Activated T-cell treated with anti-CD3 and anti-CD28 coated beads for 24 hours (primary cell): ENCODE data around the gene HOXB1.

Experiments
- DNase-seq: peaks from one replicate; pipeline ENCODE4 v3.0.0-alpha.2; 2020; ENCODE audit warnings: low read depth

Gene HOXB1

DNA sequence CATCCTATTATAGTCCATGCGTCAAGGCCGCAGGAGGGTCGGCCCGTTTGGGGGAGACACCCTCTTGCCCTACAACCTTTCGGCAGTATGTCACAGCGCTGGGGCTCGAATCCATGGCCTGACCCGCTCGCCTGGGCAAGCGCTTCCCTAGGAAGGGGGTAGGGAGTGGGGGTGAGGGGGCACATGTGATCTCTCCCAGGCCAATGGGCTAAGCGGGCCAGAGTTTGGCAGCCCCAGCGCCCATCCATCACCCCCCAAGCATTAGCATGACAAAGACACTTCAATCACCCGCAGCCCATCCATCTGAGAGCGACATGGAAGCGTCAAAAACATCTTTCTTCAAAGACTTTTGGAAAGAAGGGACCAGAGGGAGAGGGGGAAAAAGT is at the start of gene HOXB1:
Gene HOXB1 (minus strand): TSS at position 125 of the 386 bp plus-strand sequence. CDS start 107 bp downstream, at position 18.
- no peak for DNase-seq

DNA sequence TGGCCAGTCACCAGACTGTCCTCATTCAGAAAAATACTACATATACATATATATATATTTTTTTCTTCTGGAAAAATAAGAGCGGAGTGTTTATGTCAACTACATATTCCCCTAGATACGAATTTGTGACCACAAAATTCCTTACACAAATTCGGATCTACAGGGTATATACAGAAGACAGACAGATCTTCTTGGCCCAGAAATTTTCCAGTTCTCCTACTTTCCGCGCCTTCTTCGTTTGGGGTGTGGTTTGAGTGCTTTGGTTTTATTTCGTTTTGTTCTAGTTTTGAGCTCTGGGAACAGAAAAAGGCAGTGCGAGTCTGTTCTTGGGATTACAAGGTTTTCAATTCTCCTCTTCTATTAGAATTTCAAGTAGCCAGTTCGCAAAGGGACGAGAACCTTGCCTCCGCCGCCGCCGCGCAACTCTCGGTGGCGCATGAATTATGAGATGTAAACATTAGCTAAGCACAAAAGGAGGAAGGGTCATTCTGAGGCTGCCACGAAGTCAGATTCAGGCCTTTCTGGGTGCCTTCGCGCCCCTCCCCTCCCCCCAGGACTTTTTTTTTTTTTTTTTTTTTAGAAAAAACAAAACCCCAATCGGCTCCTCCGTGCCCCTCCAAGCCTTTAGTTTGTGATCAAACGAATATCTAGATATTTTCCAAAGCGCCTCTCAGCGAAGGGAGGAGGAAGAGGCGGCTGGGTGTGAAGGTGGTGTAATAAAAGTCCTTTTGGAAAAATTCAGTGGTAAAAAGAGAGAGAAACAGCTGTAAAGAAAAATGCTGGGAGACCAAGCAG is 49.1 kb upstream of the HOXB1 start:
- DNase-seq, result no peak

GRCh38 chr17:48579471-48579759 is 48.6 kb upstream of the HOXB1 start:
- DNase-seq, result no peak

DNA sequence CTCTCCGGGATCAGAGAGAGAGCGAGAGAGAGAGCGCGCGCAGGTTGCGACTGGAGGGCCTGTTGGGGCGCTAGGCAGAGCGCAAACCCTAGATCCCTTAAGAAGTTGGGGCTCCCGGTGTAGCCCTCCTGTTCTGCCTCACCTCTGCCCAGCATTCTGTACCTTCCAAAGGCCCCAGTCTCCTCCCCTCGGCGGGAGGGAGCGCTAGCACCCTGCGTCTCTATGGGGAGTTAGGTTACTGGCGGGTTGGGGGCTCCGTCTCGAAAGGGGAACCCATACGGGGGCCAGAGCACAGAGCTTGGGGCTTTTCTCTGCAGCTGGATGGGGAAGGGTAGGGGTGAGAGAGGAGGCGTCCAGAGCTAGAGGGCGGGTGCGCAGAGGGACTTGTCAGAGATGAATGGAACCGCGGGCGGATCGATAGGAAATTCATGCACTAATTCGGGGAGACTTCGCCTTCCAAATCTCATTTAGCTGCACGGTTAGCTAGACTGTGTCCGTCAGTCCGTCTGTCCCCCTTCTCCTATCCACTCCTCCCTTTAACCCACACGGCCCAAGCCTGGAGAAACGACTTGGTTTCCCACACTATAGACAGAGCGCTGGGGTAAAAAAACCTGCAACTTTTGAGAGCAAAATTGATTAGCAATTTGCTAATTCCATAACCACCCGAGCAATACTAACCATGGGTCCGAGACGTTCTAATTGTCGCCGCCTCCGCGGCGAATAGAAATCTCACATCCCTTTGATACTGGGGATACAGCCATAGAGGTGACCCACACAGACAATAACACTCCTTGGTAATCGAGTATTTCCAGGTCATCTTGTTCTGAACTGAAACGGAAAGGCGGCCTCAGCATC is 48.0 kb upstream of the HOXB1 start:
- DNase-seq, result no peak

- peak; percentile 55 for DNase-seq
These were observed 47.3 kb upstream of the HOXB1 start, which contains the start of gene HOXB4 for GRCh38 chr17:48577946-48578615. TSS of gene HOXB4 (minus strand) at chr17:48578350. CDS start at chr17:48578319, 31 bp downstream.

DNA sequence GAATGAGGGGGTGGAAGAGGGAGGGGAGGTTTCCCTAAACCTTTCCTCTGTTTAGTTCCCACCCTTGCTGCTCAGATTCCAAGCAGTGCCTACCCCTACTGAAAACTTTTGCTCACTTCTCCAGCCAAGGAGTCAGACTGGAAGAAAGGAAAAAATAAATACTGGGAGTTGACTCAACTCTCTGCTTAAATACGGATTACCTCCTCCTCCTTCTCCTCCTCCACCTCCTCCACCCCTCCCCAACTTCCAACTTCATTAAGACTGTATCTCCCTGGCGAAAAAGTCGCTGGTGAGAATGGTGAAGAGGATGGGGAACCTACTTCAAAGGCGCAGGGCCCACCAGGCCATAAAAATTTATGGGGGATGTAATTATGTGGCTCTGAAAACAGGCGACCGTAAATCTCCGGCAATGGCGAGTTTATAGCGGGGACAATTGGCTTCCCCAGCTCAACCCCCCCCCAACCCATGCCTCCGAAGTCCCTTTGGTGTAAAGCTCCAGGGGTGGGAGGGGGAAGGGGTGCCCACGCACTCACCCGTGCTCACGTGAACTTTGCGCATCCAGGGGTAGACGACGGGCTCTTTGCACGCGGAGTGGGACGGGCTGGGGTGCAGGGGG is 46.6 kb upstream of the HOXB1 start:
- DNase-seq, result no peak

DNA sequence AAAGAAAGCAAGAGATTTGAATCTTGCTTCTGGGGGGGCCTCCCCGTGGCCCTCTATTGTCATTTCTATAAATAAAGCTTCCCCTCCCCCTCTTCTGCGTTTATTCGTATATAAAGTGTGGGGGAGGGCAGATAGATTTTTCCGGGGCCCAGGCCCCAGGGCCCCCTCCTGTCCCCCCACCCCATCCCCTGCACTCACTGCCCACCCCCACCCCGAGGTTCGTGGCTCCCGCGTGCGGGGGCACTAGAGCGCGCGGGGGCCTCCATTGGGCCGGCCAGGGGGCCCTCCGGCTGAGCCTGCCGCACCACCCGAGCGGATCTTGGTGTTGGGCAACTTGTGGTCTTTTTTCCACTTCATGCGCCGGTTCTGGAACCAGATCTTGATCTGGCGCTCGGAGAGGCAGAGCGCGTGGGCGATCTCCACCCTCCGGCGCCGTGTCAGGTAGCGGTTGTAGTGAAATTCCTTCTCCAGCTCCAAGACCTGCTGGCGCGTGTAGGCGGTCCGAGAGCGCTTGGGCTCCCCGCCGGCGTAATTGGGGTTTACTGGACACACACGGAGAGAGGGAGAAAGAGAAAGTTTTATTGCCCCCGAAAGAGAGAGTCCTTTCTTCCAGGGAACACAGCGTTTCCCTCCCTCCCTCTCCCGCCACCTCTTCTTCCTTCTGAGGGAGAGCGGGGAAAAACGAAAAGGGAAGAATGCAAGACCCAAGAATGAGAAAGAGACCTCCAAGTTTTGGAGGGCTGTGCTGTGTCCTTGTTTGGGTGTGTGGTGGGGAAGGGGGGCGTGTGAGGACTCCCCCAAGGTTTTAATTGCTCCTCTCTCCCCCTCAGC is 45.9 kb upstream of the HOXB1 start:
- no peak for DNase-seq

GRCh38 chr17:48575673-48576478 is 45.1 kb upstream of the HOXB1 start:
- no peak for DNase-seq

DNA sequence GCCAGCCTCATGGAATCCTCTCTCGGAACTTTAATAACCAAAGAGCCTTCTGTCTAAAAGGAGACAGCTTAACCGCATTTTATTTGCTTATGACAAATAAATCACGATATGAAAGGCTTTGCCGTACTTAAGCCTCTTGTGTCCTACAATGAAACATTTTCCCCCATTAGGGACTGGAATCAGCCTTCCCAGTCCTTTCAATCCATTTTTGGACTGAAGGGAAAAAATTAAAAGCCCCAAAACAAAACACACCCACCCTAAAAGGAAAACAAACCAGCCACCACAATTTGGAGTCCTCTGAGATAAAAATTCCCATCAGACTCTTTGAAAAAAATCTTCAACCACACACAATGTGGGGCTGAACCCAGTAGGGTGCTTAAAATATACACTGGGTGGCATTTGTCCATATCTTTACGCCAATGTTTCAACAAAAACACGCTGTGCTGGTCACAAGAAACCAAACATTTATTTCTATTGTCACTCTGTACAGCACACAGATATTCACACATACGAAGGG is 44.3 kb upstream of the HOXB1 start:
- DNase-seq, result no peak

DNA sequence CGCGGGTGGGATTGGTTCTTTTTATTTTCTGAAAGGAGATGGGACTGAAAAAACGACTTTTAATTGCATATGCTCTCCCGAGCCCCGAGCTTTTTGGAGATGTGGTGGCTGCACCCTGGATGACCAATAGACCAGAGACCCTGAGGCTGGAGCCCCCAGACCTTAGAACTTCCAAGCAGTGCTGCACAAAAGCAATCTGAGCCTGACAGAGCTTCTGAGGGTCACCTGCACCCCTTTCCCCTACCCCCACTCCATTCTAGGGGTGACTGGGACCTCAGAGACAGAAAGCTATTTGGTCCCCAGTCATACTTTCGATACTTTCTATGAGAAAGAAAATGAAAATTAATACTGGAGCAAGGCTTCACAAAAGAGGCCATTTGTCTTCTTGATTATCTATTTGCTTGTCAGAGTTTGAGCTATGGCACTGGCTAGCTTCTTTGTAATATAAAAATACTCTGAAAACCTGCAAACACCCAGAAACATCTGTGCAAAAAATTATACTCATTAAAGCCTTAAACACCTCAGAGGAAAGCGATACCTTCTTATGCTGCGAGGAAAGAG is 43.8 kb upstream of the HOXB1 start:
- no peak for DNase-seq

DNA sequence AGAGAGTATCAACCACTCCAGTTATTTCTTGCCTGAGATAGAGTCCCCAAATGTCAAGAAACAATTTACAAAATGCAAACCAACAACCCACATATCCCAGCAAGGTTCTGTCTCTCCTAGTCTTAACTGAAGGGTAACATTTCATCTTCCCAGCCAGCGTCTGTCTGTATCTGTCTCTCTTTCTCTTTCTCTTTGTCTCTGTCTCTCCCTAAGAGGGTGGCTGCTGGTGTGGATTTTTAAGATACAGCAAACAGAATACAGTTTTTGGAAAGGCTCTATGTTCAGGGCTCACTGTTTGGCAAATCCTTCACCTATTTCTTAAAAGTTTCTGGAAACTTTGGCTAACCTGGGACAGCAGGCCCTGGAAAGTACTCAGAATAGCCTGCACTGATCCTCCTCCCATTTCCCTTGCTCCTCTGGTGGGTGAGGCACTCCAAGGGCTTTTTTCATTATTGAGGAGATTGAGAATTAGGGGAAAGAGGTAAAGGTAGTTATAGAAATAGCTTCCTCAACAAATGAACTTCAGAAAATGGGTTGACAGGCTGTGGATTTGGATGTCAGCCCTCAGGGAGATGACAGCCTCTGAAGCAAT is 41.1 kb upstream of the HOXB1 start:
- DNase-seq, result no peak

- no peak for DNase-seq
These were observed 40.4 kb upstream of the HOXB1 start for GRCh38 chr17:48571024-48571818.

DNA sequence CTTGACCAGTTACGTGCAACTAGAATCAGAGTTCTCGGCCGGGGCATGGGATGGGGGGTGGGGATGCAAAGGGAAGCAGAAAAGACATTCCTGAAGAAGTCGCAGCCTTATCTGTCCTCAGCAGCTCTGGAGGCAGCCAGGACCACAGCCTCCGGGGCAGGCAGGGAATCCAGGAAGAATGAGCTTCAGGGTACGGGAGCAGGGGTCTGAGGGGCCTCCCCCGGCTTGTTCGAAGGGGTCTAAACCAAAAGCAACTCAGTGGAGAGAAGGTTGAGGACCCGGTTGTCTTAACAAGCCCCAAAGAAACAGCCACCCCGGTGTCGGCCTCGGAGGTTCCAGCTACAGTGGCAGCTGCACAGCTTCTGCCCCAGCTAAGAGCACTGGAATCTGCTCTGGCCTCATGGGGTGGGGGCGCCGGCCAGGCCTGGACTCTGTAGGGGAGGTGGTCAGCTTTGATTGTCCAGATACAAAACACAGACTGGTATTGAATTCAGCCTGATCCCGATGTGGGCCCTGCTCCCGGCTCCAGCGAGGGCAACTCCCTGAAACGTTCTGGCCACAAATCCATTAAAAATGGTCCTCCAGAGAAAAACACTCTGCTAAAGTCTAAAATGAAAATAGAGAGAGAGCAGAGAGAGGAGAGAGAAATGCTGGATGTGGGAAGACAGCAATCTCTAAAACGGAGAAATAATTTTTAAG is 39.7 kb upstream of the HOXB1 start:
- DNase-seq, result no peak

DNA sequence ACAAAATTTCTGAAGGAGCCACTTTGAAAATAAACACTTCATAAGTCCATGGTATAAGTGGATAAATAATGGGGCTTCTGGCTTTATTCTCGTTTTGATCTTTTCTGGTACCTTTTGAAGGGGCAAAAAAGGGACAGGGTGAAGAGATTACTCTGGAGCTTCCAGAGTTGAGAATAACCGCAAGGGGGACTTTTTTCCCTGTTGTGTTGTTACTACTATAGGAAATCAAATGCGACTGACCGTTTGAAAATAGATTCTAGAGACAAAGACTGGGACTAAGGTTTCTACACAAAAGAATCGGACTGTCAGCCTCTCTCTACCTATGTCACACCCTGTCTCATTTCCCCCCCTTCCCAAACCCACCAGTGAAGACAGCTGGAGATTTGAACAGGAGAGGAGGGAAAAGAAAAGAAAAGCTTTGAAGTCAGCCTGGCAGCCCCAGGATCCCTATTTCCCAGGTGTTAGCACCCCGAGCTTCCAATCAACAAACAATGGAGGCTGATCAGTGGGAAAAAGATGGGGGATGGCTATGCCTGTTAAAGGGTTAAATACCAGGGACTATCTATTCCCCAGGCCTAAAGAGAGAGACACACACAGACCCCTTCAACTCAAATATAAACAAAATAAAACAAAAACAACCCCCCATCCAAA is 39.0 kb upstream of the HOXB1 start:
- no peak for DNase-seq

- DNase-seq, result no peak
These were observed 38.4 kb upstream of the HOXB1 start for GRCh38 chr17:48569240-48569582.

- DNase-seq, result no peak
These were observed 37.9 kb upstream of the HOXB1 start for GRCh38 chr17:48568499-48569239.
